Left lung (tissue), 10 donors: Measurements from ENCODE around the gene RGS11. TPM values are rescaled to one million over a fixed set of nuclear protein-coding genes. Genes with fewer than 3 reads are reported as not detected.

Experiments
- ATAC-seq: fragments of 200-7000 bp; cut with Tn5 transposase; one replicate; pipeline ENCODE4 v1.9.1; 2020; ENCODE audit warnings: moderate library complexity
- DNase-seq, 4 donors: peaks; one replicate each; pipeline ENCODE4 v3.0.0-alpha.2; 2013 to 2020
- H3K27ac ChIP-seq, 2 donors: fragments of 200-600 bp; sonication (generic) in 1 of 2; one replicate each; pipeline versions ENCODE4 v1.5.0 to v1.8.0; 2020 to 2021
- H3K27me3 ChIP-seq, 2 donors: fragments of 200-600 bp; sonication (generic) in 1 of 2; one replicate each; pipeline versions ENCODE4 v1.5.0 to v1.8.0; 2020 to 2021
- H3K36me3 ChIP-seq, 2 donors: fragments of 200-600 bp; sonication (generic) in 1 of 2; one replicate each; pipeline versions ENCODE4 v1.5.0 to v1.8.0; 2020 to 2021
- H3K4me1 ChIP-seq, 2 donors: fragments of 200-600 bp; one replicate each; pipeline ENCODE4 v1.8.0; 2021
- H3K4me3 ChIP-seq, 2 donors: fragments of 200-600 bp; sonication (generic) in 1 of 2; one replicate each; pipeline versions ENCODE4 v1.5.0 to v1.8.0; 2020 to 2021; ENCODE audit warnings: mild to moderate bottlenecking in 1 of 2
- H3K9me3 ChIP-seq, 2 donors: fragments of 200-600 bp; sonication (generic) in 1 of 2; one replicate each; pipeline versions ENCODE4 v1.5.0 to v1.8.0; 2020 to 2021
- intact Hi-C, 2 donors: fragments of 100-400 bp; cut with DNase I; formaldehyde crosslinking; loops; one replicate each; pipeline versions ENCODE4 v1.11.2 to v1.14.2; 2022
- polyA plus RNA-seq, 6 donors: library from polyadenylated mRNA; unstranded; fragments of 120-200 nt; gene quantifications; one replicate each; pipeline ENCODE4 v1.2.1, GENCODE V29; 2013; ENCODE audit not compliant: insufficient read length in 6 of 6
- total RNA-seq, 2 donors: library from RNA; stranded (reverse); fragmentation: NEBNext Ultra II Directional; extraction: Animal tissue kit (Norgen Biotek cat#: 25700); gene quantifications; one replicate each; pipeline ENCODE4 v1.2.1, GENCODE V29; 2021
- TF ChIP-seq, protein P1 (sequence below), 2 donors: fragments of 200-600 bp; sonication (generic) in 1 of 2; IDR thresholded peaks; one replicate each; pipeline versions ENCODE4 v1.5.0 to v1.8.0; 2021; ENCODE audit warnings: antibody characterized with exemption in 2 of 2
- donor health status: DM: no; HTN: yes; CAD: no.
- donor health status: DM: no; HTN: no; CAD: no.

Gene RGS11
- total and polyA plus RNA-seq, 8 donors, result 1.8 to 8.3 (median 4.1) TPM

DNA sequence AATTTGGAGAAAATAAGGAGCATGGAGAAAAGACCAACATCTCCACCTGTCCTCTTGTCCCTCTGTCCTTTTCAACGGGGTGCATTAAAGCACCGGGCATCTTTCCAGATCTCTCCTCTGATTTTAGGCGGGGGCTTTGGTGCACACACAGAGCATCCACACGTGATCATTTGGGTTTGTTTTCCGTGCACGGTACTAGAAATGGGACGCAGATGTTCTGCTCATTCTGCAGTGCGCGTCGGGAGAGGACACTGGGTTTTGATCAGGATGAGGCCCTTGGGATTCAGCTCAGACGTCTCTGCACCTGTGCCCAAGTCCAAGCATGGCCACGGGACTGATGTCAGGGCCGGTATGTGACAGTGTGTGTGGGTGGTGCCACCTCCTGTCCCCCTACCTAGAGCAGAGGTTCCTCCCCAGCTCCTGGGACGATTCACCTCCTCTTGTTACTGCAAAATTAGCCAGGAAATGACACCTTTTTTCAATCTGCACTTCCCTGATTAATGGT, 39.1 kb upstream of the RGS11 start:
- ATAC-seq (no peak), DNase-seq (no peak)
- peaks cover 0 to 72% of the 10 kb centered on the region in 2 donors for H3K36me3 ChIP-seq
- no peaks in the 10 kb centered on the region for H3K9me3 ChIP-seq
- no peak overlapping the region for H3K4me3 ChIP-seq
- H3K4me1 ChIP-seq, result peaks cover 0 to 3% of the 10 kb centered on the region in 2 donors
- no peak overlapping the region for H3K27ac ChIP-seq
- intact Hi-C loops, result no loop called here
- H3K27me3 ChIP-seq, result no peaks in the 10 kb centered on the region
- TF ChIP-seq, protein P1, sequence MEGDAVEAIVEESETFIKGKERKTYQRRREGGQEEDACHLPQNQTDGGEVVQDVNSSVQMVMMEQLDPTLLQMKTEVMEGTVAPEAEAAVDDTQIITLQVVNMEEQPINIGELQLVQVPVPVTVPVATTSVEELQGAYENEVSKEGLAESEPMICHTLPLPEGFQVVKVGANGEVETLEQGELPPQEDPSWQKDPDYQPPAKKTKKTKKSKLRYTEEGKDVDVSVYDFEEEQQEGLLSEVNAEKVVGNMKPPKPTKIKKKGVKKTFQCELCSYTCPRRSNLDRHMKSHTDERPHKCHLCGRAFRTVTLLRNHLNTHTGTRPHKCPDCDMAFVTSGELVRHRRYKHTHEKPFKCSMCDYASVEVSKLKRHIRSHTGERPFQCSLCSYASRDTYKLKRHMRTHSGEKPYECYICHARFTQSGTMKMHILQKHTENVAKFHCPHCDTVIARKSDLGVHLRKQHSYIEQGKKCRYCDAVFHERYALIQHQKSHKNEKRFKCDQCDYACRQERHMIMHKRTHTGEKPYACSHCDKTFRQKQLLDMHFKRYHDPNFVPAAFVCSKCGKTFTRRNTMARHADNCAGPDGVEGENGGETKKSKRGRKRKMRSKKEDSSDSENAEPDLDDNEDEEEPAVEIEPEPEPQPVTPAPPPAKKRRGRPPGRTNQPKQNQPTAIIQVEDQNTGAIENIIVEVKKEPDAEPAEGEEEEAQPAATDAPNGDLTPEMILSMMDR (IDR thresholded peaks at IDR 0.05), result no peak

DNA sequence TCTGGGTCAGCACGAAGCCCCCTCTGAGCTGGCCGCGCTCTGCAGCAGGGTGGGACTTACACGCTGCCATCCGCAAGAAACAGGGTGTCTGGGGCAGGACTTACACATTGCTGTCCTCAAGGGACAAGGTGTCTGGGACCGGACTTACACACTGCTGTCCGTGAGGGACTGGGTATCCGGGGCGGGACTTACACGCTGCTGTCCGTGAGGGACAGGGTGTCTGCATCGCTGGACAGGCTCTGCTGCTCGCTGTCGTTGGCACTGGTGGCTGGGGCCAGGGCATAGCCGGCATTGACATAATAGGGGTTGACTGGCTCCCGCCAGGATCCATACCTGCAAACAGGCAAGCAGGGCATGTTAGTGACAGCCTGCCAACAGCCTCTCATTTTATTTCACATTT, 38.6 kb upstream of the RGS11 start:
- Histone ChIP-seq H3K27ac (no peak overlapping the region), H3K36me3 (peaks cover 0 to 74% of the 10 kb centered on the region in 2 donors)
- ATAC-seq, result no peak

DNA sequence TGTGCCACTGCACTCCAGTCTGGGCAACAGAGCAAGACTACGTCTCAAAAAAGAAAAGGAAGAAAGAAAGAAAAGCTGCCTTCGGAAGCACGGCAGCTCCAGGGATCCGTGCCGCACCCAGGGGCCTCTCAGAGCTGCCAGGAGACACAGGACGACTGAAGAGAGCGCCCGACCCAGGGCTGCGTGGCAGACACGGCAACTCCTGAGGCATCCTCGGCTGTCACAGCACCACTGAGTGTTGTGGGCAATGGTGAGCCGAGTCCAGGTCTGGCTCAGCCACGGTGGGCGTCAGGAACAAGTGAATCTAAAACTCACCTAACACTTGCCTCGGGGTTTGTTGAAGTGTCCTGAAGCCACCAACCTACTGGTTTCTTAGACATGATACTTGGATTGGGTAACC, 36.0 kb upstream of the RGS11 start:
- ATAC-seq, result no peak
- TF ChIP-seq, protein P1 (IDR thresholded peaks at IDR 0.05), result no peak
- peaks cover 0 to 76% of the 10 kb centered on the region in 2 donors for H3K36me3 ChIP-seq
- intact Hi-C loops, result no loop called here
- H3K27me3 ChIP-seq, result no peaks in the 10 kb centered on the region
- no peak overlapping the region for H3K4me3 ChIP-seq
- H3K9me3 ChIP-seq, result no peaks in the 10 kb centered on the region
- H3K4me1 ChIP-seq, result peaks cover 0 to 3% of the 10 kb centered on the region in 2 donors
- no peak overlapping the region for H3K27ac ChIP-seq
- no peak for DNase-seq

More for the DNA sequence above, 38.6 kb upstream of the RGS11 start:
- H3K9me3 ChIP-seq, result no peaks in the 10 kb centered on the region
- H3K27me3 ChIP-seq, result no peaks in the 10 kb centered on the region
- peaks cover 0 to 3% of the 10 kb centered on the region in 2 donors for H3K4me1 ChIP-seq
- DNase-seq, result no peak
- TF ChIP-seq, protein P1 (IDR thresholded peaks at IDR 0.05), result no peak
- intact Hi-C loops, result no loop called here
- no peak overlapping the region for H3K4me3 ChIP-seq

DNA sequence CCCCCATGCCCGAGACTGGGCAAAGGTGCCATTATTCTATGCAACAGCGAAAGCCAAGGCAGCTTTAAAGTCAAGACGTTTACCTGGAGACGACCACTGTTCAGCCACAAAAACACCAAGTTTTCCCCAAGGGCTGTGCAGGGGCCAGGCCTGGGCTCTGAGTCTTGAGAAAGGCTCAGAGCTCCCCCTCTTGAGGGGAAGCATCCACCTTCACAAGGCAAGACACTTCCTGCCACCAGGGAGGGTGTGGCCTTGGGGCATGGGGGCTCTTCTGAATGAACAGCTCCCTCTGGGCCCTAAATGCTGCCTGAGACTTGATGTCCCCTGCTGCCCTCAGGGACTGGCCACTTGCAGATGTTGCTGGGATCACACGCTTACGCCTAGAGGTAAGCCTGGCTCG, 33.7 kb upstream of the RGS11 start:
- H3K4me1 ChIP-seq, result no peaks in the 10 kb centered on the region
- ATAC-seq (no peak), DNase-seq (no peak)
- H3K36me3 ChIP-seq, result peaks cover 0 to 92% of the 10 kb centered on the region in 2 donors
- no peaks in the 10 kb centered on the region for H3K9me3 ChIP-seq
- H3K27ac ChIP-seq, result no peak overlapping the region
- intact Hi-C loops, result no loop called here
- TF ChIP-seq, protein P1 (IDR thresholded peaks at IDR 0.05), result no peak
- no peak overlapping the region for H3K4me3 ChIP-seq
- H3K27me3 ChIP-seq, result no peaks in the 10 kb centered on the region

DNA sequence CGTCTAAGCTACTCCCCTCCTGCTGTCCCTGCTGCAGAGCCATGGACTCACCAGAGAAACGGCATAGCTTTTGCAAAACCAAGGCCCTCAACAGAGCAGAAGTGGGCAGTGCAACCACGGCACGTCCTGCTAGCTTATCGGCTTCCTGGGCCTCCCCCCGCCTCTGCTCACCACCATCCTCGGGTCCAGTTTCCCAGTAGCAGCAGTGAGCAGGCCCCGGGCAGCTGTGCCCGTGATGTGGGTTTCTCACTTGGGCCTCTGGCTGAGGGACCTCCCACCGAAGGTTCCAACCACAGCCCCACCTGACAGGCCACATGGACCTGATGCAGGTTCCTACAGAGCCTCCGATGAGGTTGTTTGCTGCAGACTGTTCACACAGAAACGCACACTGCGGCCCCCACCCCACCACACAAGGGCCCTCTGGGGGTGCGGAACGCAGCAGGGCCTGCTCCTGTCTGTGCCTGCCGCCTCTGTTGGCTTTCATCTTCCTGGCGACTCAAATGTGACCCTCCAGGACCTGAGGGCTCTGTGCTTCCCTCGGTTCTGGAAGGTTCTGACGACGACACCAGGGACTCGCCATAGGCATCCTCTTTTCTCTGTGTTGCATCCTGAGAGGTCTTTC, 32.1 kb upstream of the RGS11 start:
- Histone ChIP-seq H3K27me3 (no peaks in the 10 kb centered on the region), H3K36me3 (peaks cover 0 to 92% of the 10 kb centered on the region in 2 donors), H3K27ac (no peak overlapping the region), H3K4me1 (no peaks in the 10 kb centered on the region), H3K9me3 (no peaks in the 10 kb centered on the region), H3K4me3 (no peak overlapping the region)
- DNase-seq, result no peak
- TF ChIP-seq, protein P1 (IDR thresholded peaks at IDR 0.05), result no peak
- no peak for ATAC-seq
- intact Hi-C loops, result no loop called here
